GM18499 (cell line): ENCODE results near the gene C1orf21.

Source experiments
- ATAC-seq: cut with Tn5 transposase; IDR thresholded peaks from one replicate; pipeline ENCODE4 v1.9.1; 2021; ENCODE audit warnings: moderate number of reproducible peaks; ENCODE audit not compliant: insufficient read depth, unreplicated experiment

The C1orf21 gene

DNA sequence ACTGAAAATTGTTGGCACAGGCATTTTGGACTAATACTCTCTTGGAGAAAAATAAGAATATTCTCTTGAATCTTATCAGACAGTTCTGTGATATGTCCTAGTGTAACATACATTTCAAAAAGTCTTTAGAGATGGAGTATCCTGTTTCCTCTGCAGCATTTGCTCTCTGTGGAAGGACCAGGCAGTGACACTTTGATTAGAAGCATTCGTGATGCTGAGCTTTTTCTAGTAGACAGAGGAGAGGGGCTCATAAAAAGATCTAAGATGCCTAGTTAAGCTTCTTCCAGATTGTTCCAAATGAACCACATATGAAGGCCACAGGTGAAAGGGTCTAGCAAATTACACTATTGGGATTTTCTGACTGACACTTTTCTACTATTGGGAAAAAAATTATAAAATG is 120.3 kb downstream of the C1orf21 start:
- no peak for ATAC-seq

DNA sequence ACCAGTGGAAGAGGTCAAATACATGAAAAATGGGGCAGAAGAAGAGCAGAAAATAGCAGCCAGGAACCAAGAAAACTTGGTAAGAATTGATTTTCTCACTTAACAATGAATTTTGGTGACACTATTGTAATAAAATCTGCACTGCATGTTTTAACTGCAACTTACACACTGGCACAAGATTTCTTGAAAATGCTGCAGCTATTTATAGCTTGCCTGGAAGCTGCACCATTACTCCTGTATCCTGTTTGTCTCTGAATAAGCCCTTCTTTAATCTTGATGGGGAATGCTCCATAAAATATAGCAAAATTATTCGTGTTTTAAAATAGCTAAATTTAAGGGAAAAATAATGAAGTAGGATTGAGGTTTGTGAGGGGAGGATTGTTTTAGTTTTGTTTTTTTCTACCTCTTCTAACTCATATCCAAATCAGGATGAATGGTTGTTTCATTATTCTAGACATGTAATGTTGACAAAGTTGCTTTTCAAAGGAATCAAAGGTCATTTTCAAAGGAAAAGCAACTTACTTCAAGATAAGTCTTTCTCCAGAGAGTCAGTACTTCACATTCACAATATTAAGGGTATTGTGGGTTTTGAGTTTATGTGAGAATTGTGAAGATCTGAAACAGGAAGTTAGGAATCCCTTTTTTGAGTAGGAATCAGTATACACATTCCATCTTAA is 120.9 kb downstream of the C1orf21 start:
- no peak for ATAC-seq

DNA sequence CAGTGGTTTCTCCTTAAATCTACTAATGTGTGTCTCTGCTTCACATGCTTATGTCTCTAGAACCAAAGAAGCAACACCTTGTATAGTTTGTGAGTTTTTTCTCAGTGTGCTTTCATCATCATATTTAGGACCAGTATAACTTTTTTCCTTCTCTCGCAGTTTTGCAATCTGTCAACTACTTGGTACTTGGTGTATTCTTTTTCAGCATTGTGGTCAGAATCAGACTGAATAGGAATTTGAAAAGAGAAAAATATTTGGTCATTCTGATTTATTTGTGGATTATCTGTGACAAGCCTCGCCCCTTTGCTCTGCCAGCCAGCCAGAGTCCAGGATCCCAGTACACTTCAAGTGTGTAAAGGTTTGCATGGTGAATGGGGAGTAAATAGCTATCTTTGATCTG is 122.3 kb downstream of the C1orf21 start:
- ATAC-seq: no peak

DNA sequence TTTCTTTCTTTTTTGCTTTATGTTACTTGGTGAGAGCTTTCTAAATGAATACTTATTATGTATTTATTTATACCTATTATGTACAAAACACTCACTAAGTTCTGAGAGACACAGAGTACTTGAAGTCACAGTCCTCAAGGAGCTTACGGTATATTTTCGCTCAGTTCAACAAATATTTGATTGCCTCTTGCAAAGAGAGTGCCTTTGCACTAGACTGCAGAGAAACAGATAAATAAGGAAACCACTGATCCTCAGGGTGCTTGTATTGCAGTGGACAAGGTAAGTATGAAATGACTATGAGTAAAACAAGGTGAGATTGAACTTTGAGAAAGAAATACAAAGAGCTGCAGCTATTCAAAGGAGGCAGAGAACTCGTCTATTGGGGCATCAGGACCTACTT is 123.3 kb downstream of the C1orf21 start:
- no peak for ATAC-seq

DNA sequence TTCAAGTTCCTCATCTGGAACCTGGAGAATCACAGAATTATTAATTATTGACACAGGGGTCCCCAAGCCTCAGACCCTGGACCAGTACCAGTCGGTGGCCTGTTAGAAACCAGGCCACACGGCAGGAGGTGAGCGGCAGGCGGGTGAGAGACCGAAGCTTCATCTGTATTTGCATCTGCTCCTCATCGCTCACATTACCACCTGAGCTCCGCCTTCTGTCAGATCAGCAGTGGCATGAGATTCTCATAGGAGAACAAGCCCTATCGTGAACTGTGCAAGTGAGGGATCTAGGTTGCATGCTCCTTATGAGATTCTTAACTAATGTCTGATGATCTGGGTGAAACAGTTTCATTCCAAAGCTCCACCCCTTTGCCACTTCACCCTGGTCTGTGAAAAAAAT is 125.9 kb downstream of the C1orf21 start:
- no peak for ATAC-seq

DNA sequence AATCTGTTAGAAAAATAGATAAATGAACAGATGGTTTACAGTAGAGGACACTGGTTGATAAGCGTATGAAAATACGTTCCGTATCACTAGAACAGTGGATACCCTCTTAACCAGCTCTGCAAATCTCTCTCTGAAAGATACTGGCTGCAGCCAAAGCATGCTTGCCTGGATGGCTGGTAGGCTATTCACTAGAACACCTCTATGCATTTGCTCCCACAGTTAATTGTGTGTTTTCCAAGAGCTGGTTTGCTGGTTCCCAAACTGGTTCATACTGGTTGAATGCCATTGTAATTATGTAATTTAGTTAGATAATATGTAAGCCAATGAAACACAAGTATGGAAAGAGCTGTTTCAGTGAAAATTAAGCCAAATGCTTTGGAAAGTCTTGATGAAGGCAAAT is 126.6 kb downstream of the C1orf21 start:
- no peak for ATAC-seq

DNA sequence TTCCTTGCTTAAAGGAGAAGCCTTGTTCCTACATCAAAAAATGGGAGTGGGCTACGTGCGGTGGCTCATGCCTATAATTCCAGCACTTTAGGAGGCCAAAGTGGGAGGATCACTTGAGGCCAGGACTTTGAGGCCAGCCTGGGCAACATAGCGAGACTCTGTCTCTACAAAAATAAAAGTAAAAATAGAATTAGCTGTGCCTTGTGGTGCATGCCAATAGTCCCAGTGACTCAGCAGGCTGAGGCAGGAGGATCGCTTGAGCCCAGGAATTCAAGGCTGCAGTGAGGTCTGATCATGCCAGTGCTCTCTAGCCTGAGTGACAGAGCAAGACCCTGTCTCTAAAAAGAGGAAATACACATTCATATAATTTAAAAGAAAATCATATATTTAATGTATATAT is 127.1 kb downstream of the C1orf21 start:
- ATAC-seq: no peak

DNA sequence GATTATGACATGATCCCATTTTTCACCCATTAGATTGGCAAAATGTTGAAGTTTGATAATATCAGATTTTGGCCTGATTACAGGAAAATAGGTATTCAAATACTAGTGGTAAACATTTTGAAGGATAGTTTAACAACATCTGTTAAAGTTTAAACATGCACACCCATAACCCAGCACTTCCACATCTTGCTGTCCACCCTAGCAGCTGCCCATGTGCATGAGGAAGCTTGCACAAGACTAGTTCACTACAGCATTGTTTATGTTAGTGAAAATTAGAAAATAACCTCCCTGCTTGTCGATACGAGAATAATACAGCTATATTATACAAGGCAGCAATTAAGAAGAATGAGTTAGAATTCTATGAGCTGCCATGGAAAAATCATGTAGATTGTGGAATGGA is 127.6 kb downstream of the C1orf21 start:
- no peak for ATAC-seq

DNA sequence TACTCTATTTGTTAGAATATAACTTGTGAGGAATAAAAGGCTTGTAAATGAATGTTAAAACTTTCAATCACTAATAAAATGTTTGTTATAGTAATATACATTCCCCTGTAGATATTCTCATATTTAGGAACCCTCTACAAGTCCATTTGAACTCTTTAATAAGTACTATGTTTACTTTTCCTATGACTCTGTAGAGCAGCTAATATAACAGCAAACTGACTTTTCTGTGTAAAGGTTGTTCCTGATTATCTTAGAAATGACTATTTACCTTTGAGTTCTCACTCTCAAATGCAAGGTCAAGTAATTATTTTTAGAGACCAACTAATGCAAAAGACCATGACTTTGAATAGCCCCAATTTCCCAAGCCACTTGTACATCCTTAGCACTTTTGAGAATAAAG is 130.3 kb downstream of the C1orf21 start:
- no peak for ATAC-seq

DNA sequence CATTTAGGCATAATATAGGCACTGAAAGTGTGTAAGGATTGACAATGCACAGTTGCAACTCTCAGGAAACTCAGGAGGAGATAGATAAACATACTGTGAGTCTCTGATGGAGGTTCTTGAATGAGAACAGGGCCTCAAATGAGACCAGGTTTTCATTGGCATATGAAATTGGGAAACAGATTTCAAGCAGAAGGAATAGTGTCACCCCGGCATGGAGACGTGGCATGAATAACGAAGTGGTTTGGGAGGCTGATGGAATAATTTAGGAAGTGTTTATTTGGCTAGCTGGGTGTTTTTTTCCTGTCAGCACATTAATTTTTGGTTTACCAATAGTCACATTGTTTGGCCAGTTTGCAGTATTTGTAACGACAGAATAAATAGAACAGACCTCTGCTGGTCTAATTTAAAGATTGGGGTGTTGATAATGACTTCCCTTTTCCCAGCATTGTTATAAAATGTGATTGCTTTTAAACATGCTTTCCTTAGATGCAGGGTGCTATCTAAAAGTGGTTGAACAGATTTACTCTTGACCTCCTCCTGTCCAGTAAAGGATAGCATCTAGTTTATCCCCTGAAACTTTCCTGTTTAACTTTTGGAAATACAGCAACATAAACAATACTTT is 132.0 kb downstream of the C1orf21 start:
- no peak for ATAC-seq

DNA sequence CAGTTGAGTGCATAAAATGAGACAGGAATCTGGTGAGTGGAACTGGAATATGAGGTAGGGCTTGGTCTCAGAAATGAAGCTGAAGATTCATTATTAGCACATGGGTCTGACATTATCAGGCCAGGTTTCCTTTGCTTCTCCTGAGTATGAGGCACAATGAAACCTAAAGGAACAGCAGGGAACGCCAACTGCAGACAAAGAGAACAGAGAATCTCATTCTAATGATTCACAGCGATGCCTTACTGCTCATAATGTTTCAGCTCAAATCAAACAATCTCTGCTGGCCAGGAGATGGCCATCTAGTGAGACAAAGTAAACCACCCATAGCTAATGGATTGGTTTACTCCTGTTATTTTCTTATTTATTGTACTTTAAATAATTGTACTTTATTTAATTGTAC is 133.5 kb downstream of the C1orf21 start:
- ATAC-seq: no peak

DNA sequence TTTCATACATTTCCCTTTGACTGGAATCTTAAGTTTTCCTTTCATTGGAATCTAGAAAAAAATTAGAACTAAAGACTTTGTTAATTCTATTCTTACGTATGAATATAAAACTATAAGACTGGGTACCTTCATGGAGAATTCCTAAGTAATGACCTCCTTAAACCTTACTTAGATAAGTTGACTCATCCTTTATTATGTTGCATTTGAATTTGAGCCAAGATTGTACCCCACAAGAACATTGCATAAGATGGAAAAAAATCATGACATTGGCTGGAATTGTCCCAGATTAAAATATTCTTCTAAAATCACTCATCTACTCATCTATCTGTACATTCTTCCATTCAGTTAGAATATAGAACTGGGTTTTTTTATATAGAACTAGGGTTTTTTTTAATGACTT is 137.4 kb downstream of the C1orf21 start:
- ATAC-seq: no peak

DNA sequence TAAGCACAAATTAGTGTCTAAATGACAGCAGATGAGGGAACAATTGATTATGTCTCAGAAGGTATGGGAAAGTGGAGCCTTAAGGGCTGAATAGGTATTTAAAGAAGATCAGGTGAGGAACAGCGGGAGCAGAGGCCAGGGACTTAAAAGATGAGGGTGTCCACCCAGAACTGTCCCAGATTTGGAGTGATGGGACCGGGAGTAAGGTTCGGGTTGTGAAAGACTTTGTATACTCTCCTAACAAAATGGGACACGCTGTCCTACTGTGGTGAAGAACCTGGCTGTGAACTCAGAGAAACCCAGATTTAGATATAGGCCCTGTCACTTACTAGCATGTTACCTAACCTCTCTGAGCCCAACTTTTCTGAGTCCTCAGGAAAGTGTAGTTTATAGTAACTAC is 140.6 kb downstream of the C1orf21 start:
- ATAC-seq: no peak

DNA sequence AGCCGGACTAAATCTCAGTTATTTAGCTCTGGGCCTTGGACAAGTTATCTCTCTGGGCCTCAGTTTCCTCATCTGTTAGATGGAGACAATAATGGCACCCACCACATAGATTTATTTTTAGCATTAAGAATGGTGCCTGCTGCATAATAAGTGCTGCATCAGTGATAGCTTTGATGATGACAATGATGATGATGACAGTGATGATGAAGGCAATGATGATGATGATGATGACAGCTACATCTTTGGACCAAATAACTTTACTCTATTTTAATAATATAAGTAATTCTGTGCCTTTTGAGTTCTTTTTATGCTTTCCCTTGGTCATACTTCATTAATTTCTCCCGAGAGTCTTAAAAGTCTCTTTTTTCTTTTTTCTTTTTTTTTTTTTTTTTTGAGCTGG is 143.4 kb downstream of the C1orf21 start:
- ATAC-seq: no peak

DNA sequence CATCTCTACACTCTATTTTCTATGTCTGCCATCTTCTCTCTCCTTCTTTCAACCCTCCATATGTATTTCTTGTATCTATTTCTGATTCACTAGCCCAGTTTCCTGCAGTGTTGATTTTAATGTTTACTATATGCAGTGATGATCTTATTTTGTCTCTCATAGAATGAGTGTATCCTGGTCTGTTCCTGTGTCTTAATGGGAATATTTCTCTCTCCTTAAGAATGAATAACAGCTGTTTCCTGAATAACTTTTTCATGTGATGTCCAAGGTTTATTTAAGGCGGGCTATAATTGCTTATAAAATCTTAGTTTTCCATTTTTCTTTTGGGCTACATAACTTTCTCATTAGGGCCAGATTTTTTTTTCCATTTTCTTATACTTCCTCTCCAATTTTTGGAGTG is 144.5 kb downstream of the C1orf21 start:
- no peak for ATAC-seq

DNA sequence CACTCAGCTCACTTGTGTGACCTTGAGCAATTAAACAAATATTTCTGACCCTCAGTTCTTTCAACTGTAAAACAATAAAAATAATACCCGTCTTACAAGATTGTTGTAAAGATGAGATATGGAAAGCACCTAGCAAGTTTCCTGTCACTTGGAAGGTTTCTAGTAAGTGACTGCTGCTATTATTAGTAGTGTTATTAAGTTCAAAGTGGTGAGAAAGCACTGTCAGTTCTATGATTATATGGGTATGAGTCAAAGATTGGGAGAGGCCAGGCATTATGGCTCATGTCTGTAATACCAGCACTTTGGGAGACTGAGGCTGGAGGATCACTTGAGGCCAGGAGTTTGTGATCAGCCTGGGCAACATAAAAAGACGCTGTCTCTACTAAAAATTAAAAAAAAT is 145.4 kb downstream of the C1orf21 start:
- ATAC-seq: no peak

DNA sequence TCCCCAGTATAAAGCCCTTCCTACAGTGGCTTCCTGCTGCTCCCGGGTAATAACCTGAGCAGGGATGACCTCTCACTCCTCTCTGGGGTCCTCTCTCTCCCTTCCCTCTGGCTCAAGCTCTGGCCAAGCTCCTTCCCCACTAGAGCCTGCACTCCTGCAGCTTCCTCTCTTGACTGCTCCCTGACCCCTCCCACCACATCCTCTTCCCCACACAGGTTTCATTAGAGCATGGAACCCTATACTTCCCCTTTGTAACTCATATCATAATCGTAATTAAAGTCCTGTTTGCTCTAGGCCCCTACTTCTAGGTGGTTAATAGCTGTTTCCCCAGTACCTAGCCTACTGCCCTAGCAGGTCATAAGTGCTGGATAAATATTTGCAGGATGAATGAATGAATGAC is 146.2 kb downstream of the C1orf21 start:
- no peak for ATAC-seq

DNA sequence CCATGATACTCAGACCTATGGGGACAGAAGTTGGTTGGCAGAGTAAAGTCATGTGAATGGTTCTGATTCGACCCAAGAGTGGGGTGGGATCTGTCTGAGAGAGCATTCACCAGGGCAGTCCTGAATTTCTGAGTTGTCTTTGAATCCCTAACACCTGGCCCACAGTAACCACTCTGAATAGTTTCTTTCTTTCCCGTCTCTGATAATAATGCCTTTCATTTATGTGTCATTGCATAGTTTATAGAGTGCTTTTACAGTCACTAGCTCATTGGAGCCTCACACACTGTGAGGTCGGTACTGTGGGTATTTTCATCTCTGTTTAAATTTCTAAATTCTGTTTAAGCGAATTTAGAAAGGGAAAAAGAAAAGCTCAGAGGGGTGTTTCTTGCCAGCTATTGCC is 147.1 kb downstream of the C1orf21 start:
- ATAC-seq: no peak

DNA sequence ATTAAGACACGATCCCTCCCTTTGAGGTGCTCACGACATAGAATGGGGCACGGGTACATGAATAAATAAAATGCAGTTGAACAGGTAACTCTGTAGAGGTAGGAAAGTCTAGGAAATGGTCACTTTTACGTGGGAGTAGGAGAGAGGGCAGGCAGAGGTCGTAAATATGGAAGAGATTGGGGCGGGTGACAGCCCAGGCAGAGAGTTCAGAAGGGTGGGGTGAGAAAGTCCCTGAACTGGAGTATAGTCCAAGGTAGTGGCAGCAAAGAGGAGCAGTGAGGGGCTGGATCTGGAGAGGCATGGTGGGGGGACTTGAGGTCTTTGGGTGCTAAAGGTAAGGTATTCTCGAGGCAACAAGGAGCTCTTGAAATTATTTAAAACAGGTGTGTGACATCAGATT is 147.9 kb downstream of the C1orf21 start:
- ATAC-seq: no peak

DNA sequence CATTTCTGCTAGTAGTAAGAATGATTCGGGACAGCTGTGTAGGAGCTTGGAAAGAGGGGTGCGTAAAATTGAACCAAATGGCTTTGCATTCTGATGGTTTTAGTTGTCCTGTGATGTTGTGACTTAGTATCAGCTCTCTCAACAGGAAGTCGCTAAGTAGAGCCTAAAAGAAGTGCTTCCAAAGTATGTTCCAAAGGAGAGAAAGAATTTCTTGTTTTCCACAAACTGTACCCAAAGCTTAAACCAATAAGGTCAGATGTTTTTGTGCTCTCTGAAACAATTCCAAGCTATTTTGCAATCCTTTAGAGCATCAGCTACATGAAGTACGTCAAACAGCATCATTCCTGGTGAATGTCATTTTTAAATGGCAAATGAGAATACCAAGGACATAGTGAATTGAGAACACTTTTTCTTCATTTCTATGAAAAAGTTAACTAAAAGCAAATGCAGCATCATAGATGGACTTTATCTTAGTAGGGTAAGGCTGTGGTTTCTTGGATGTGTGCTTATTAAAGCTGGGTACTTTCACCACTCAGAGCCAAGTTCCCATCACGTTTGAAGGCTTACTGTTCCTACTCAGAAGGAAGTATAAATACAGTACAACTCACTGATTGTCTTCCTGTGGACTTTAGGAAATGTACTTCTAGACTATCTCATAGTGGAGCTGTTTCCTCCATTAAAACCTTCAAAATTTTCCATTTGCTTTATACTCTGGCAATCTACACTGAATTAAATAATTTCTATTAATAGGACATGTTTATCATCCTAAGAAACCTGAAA is 148.6 kb downstream of the C1orf21 start:
- ATAC-seq: no peak

DNA sequence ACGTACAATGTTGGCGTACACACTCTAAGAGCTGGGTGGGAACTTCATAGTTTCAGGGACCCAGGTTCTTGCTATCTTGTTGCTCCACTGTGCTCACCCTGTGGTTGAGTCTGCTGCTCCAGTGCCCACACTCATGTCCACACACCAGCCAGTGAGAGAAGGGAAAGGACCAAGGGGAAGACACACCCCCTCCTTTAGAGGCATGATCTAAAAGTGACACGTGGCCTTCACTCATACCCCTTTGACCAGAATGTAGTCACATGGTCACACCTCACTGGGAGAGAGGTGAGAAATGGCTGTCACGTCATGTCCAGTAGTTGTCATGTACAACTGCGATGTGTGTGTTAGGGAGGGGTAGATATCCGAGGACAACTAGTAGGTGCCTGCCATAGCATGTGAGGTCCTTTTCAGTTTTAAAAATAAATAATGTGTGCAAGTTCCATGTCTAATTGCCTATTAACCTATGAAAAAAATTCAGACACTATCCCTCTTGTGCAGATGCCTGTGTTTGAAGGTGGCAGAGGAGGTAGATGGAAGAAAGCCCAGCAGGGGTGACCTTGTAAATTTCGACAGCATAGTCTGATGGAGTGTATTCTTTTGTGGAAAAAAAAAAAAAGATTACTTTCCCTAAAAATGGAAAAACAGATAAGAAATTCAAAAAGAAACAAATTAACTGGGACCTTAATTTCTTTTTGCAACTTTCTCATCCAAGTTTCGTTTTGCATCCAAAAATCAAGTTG is 149.6 kb downstream of the C1orf21 start:
- ATAC-seq: no peak
